Measurements from ENCODE around the gene TAF4B.

DNA sequence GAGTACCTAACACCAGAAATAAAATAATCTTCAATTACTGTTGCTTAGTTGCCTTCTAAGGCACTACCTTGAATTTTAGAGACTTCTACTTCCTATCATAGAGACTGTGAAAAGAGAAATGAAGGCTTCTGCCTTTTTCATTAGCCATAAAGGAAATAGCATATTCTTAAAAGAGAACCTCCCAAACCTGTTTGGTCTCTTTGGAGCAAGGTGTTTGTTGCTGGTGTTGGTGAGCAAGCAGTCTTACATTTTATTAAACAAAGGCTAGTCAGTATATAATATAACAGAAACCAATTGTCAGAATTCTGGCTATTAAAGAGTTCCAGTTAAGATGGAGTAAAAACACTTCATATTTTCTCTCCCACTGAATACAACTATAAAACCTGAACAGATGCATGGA, 116.4 kb downstream of the TAF4B start:
- TF ChIP-seq, protein P1, sequence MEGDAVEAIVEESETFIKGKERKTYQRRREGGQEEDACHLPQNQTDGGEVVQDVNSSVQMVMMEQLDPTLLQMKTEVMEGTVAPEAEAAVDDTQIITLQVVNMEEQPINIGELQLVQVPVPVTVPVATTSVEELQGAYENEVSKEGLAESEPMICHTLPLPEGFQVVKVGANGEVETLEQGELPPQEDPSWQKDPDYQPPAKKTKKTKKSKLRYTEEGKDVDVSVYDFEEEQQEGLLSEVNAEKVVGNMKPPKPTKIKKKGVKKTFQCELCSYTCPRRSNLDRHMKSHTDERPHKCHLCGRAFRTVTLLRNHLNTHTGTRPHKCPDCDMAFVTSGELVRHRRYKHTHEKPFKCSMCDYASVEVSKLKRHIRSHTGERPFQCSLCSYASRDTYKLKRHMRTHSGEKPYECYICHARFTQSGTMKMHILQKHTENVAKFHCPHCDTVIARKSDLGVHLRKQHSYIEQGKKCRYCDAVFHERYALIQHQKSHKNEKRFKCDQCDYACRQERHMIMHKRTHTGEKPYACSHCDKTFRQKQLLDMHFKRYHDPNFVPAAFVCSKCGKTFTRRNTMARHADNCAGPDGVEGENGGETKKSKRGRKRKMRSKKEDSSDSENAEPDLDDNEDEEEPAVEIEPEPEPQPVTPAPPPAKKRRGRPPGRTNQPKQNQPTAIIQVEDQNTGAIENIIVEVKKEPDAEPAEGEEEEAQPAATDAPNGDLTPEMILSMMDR (conservative IDR thresholded peaks at IDR 0.05; ENCODE audit: low read length), result no peak
- no peak for TF ChIP-seq EZH2phosphoT487 (IDR thresholded peaks at IDR 0.05; ENCODE audit: borderline replicate concordance, low read depth, low read length)

All from OCI-LY7 (cell line).